K562 (cell line): ENCODE measurements around the gene RETREG1. TPM values are rescaled to one million over a fixed set of nuclear protein-coding genes. Genes with fewer than 3 reads are reported as not detected.

Source experiments
- ARHGAP35 ChIP-seq: fragments of 450-650 bp; IDR thresholded peaks from 2 replicates; pipeline ENCODE4 v1.6.1; 2018; ENCODE audit not compliant: partially characterized antibody
- BDP1 ChIP-seq: IDR thresholded peaks from 3 replicates; pipeline ENCODE4 v1.6.1; 2011; ENCODE audit not compliant: insufficient read length, insufficient read depth
- E2F5 ChIP-seq: sonication (generic); formaldehyde crosslinking; IDR thresholded peaks from 2 replicates; pipeline ENCODE4 v1.8.0; 2022; ENCODE audit warnings: mild to moderate bottlenecking, missing genetic modification reagents
- FOXJ3 ChIP-seq: sonication (generic); formaldehyde crosslinking; IDR thresholded peaks from 2 replicates; pipeline ENCODE4 v1.4.0; 2020; ENCODE audit warnings: mild to moderate bottlenecking, missing genetic modification reagents
- FOXK2 ChIP-seq, 2 experiments: fragments of 450-650 bp; IDR thresholded peaks in 1 of 2; conservative IDR thresholded peaks in 1 of 2; 2 replicates each; pipeline ENCODE4 v1.6.1; 2016; ENCODE audit warnings: low read depth in 2 of 2, mild to moderate bottlenecking in 1 of 2
- HNRNPK ChIP-seq: fragments of 200-400 bp; formaldehyde crosslinking; IDR thresholded peaks from one replicate; pipeline ENCODE4 v1.6.1; 2018; ENCODE audit warnings: mild to moderate bottlenecking, low read depth, low read length; ENCODE audit not compliant: poor library complexity, severe bottlenecking
- MCM3 ChIP-seq: fragments of 450-650 bp; IDR thresholded peaks from 2 replicates; pipeline ENCODE4 v1.6.1; 2016
- MIER1 ChIP-seq: fragments of 450-650 bp; IDR thresholded peaks from 2 replicates; pipeline ENCODE4 v1.6.1; 2016; ENCODE audit warnings: antibody characterized with exemption, mild to moderate bottlenecking, low read depth
- NEUROD1 ChIP-seq: fragments of 150-350 bp; IDR thresholded peaks from 2 replicates; pipeline ENCODE4 v1.6.1; 2014; ENCODE audit warnings: borderline replicate concordance, low read length, low read depth; ENCODE audit not compliant: partially characterized antibody
- NKRF ChIP-seq: fragments of 450-650 bp; IDR thresholded peaks from 2 replicates; pipeline ENCODE4 v1.6.1; 2016; ENCODE audit warnings: borderline replicate concordance
- PCBP2 ChIP-seq: fragments of 200-400 bp; formaldehyde crosslinking; IDR thresholded peaks from 2 replicates; pipeline ENCODE4 v1.6.1; 2018; ENCODE audit warnings: low read length, low read depth, mild to moderate bottlenecking, moderate library complexity; ENCODE audit not compliant: poor library complexity, severe bottlenecking
- PML ChIP-seq: IDR thresholded peaks from 2 replicates; pipeline ENCODE4 v1.6.1; 2012; ENCODE audit warnings: low read length, inconsistent platforms
- POLR2A ChIP-seq: fragments of 450-650 bp; conservative IDR thresholded peaks from 2 replicates; pipeline ENCODE4 v1.6.1; 2016
- PTBP1 ChIP-seq: fragments of 200-400 bp; formaldehyde crosslinking; IDR thresholded peaks from 2 replicates; pipeline ENCODE4 v1.6.1; 2017; ENCODE audit warnings: low read depth, low read length
- RAD51 ChIP-seq: fragments of 450-650 bp; IDR thresholded peaks from 2 replicates; pipeline ENCODE4 v1.7.1; 2016; ENCODE audit warnings: low read depth, mild to moderate bottlenecking, borderline replicate concordance
- RBM22 ChIP-seq: fragments of 200-400 bp; formaldehyde crosslinking; IDR thresholded peaks from 2 replicates; pipeline ENCODE4 v1.6.1; 2018; ENCODE audit warnings: low read length, low read depth; ENCODE audit not compliant: poor library complexity, severe bottlenecking
- SLC30A9 ChIP-seq: fragments of 250-450 bp; sonication (Bioruptor Pico); IDR thresholded peaks from 2 replicates; pipeline ENCODE4 v1.8.0; 2022; ENCODE audit warnings: mild to moderate bottlenecking, moderate library complexity
- ZNF175 ChIP-seq: fragments of 200-800 bp; sonication (Bioruptor generic); IDR thresholded peaks from 2 replicates; pipeline ENCODE4 v1.6.1; 2016; ENCODE audit warnings: low read depth, mild to moderate bottlenecking, missing genetic modification characterization, missing compliant biosample characterization
- polyA plus RNA-seq, 8 experiments: library from polyadenylated mRNA; depleted of rRNA in 4 of 8; stranded (reverse) in 5 of 8; unstranded in 3 of 8; fragments of >200 nt; fragmentation: Nextera tagmentation in 2 of 8; fragmentation: Illumina TruSeq in 1 of 8; extraction: Ambion mirVana in 2 of 8; extraction: Trizol in 1 of 8; gene quantifications; 2 replicates each; pipeline versions ENCODE4 v1.2.1 to v1.2.3, GENCODE V29; 2011 to 2014; ENCODE audit warnings: inconsistent platforms in 1 of 8, missing spikeins in 1 of 8
- total RNA-seq, 7 experiments: library from RNA; depleted of rRNA in 6 of 7; stranded (reverse); fragments of >200 nt in 6 of 7; fragmentation: Illumina TruSeq in 2 of 7; extraction: Trizol in 2 of 7; gene quantifications; 2 replicates each; pipeline versions ENCODE4 v1.2.1 to v1.2.3, GENCODE V29; 2011 to 2021; ENCODE audit warnings: low replicate concordance in 1 of 7
- TF ChIP-seq, protein P1 (sequence below): sonication (generic); formaldehyde crosslinking; IDR thresholded peaks from 2 replicates; pipeline ENCODE4 v1.8.0; 2022; ENCODE audit warnings: mild to moderate bottlenecking, missing genetic modification reagents
- TF ChIP-seq, protein P2 (sequence below): fragments of 250-450 bp; sonication (Bioruptor Pico); IDR thresholded peaks from 2 replicates; pipeline ENCODE4 v1.8.0; 2022; ENCODE audit warnings: inconsistent platforms, mild to moderate bottlenecking, moderate library complexity, borderline replicate concordance
- TF ChIP-seq, protein P3 (sequence below): IDR thresholded peaks from 2 replicates; pipeline ENCODE4 v1.6.1; 2016; ENCODE audit warnings: missing genetic modification characterization, missing compliant biosample characterization

The RETREG1 gene
- total and polyA plus RNA-seq, 9 of the 15 experiments (the other 6 are each of a cell fraction or from before 2014, with no cell fraction given): 0.01 to 0.20 (median 0.08) TPM; not detected in 5

DNA sequence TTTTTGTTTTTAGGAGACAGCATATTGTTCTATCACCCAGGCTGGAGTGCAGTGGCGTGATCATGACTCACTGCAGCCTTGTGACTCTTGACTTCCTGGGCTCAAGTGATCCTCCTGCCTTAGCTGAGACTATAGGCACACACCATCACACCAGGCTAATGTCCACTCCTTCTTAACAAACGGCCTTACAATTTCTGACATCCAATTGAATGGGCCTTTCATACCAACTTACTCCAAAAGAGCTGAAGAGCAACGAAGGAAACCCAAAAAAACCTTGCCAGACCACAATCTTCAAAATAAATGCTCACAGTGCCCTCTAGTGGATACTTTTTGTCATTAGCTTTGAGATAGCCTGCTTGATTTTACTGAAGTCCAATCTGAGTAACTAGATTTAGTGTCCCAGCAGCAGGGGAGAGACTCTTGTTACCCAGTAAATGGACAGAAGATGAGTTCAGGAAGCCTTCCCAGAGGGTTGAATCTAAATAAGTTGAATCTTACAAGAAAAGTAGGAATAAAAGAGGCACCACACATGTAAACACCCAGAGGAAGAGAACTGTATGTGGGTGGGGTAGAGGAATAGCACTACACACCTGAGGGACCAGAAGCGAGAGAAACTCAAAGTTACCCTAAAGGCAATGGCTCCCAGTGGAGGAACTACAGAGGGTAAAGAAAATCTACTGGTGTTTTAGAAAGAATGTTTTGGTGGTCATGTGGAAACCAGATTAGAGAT lies 160.5 kb downstream of the RETREG1 start (continued):
- TF ChIP-seq FOXJ3 (no peak), FOXK2 (conservative IDR thresholded peaks at IDR 0.05 in 1 of 2, IDR thresholded peaks at IDR 0.05 in 1 of 2; ENCODE audit: low read depth in 2 of 2) (no peak), POLR2A (no peak), E2F5 (CRISPR knock-in tag) (no peak), HNRNPK (no peak), MIER1 (no peak), PTBP1 (no peak), MCM3 (no peak), SLC30A9 (CRISPR knock-in tag) (no peak), RBM22 (no peak), PCBP2 (no peak), RAD51 (no peak), ZNF175 (CRISPR knock-in tag) (peak; percentile 82; the same call in 1 of the 2 replicates), NEUROD1 (no peak), ARHGAP35 (no peak), PML (no peak), NKRF (no peak), BDP1 (no peak)
- TF ChIP-seq, protein P1, sequence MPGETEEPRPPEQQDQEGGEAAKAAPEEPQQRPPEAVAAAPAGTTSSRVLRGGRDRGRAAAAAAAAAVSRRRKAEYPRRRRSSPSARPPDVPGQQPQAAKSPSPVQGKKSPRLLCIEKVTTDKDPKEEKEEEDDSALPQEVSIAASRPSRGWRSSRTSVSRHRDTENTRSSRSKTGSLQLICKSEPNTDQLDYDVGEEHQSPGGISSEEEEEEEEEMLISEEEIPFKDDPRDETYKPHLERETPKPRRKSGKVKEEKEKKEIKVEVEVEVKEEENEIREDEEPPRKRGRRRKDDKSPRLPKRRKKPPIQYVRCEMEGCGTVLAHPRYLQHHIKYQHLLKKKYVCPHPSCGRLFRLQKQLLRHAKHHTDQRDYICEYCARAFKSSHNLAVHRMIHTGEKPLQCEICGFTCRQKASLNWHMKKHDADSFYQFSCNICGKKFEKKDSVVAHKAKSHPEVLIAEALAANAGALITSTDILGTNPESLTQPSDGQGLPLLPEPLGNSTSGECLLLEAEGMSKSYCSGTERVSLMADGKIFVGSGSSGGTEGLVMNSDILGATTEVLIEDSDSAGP (CRISPR knock-in tag): no peak
- TF ChIP-seq, protein P2, sequence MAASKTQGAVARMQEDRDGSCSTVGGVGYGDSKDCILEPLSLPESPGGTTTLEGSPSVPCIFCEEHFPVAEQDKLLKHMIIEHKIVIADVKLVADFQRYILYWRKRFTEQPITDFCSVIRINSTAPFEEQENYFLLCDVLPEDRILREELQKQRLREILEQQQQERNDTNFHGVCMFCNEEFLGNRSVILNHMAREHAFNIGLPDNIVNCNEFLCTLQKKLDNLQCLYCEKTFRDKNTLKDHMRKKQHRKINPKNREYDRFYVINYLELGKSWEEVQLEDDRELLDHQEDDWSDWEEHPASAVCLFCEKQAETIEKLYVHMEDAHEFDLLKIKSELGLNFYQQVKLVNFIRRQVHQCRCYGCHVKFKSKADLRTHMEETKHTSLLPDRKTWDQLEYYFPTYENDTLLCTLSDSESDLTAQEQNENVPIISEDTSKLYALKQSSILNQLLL (CRISPR knock-in tag): no peak
- TF ChIP-seq, protein P3, sequence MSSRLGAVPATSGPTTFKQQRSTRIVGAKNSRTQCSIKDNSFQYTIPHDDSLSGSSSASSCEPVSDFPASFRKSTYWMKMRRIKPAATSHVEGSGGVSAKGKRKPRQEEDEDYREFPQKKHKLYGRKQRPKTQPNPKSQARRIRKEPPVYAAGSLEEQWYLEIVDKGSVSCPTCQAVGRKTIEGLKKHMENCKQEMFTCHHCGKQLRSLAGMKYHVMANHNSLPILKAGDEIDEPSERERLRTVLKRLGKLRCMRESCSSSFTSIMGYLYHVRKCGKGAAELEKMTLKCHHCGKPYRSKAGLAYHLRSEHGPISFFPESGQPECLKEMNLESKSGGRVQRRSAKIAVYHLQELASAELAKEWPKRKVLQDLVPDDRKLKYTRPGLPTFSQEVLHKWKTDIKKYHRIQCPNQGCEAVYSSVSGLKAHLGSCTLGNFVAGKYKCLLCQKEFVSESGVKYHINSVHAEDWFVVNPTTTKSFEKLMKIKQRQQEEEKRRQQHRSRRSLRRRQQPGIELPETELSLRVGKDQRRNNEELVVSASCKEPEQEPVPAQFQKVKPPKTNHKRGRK (tag): no peak
